GM21619 (cell line): ENCODE results near the gene NR2C1.

Experiments
- ATAC-seq: cut with Tn5 transposase; IDR thresholded peaks from one replicate; pipeline ENCODE4 v1.9.1; 2021; ENCODE audit not compliant: unreplicated experiment

NR2C1 gene

GRCh38 chr12:95085612-95086011 lies 12.2 kb upstream of the NR2C1 start:
- no peak for ATAC-seq

GRCh38 chr12:95083938-95084337 lies 10.5 kb upstream of the NR2C1 start:
- ATAC-seq = no peak

GRCh38 chr12:95083471-95083870 lies 10.1 kb upstream of the NR2C1 start:
- no peak for ATAC-seq

- ATAC-seq = no peak
Measured at GRCh38 chr12:95077341-95077740, 3.9 kb upstream of the NR2C1 start.

- no peak for ATAC-seq
Measured at GRCh38 chr12:95074766-95075165, 1.3 kb upstream of the NR2C1 start.

GRCh38 chr12:95073698-95074520 lies 491 bp upstream of the NR2C1 start:
- ATAC-seq = no peak

- ATAC-seq = no peak
Measured at GRCh38 chr12:95070378-95070777, 3.0 kb downstream of the NR2C1 start.

- ATAC-seq = no peak
Measured at GRCh38 chr12:95066091-95066855, 7.1 kb downstream of the NR2C1 start.

GRCh38 chr12:95060951-95061350 lies 12.5 kb downstream of the NR2C1 start:
- no peak for ATAC-seq

GRCh38 chr12:95059984-95060383 lies 13.4 kb downstream of the NR2C1 start:
- ATAC-seq = no peak

- no peak for ATAC-seq
Measured at GRCh38 chr12:95057424-95057823, 16.0 kb downstream of the NR2C1 start.

- ATAC-seq = no peak
Measured at GRCh38 chr12:95055057-95055456, 18.4 kb downstream of the NR2C1 start.

- no peak for ATAC-seq
Measured at GRCh38 chr12:95054206-95054605, 19.2 kb downstream of the NR2C1 start.

- ATAC-seq = no peak
Measured at GRCh38 chr12:95051241-95051640, 22.2 kb downstream of the NR2C1 start.

- no peak for ATAC-seq
Measured at GRCh38 chr12:95037906-95038305, 35.5 kb downstream of the NR2C1 start.

GRCh38 chr12:95034750-95035149 lies 38.7 kb downstream of the NR2C1 start:
- ATAC-seq = no peak

- no peak for ATAC-seq
Measured at GRCh38 chr12:95022477-95022876, 50.9 kb downstream of the NR2C1 start.

- no peak for ATAC-seq
Measured at GRCh38 chr12:95017482-95017881, 55.9 kb downstream of the NR2C1 start.

- ATAC-seq = no peak
Measured at GRCh38 chr12:95016120-95016519, 57.3 kb downstream of the NR2C1 start.

- no peak for ATAC-seq
Measured at GRCh38 chr12:95014554-95014953, 58.9 kb downstream of the NR2C1 start.

GRCh38 chr12:95006206-95006605 lies 67.2 kb downstream of the NR2C1 start:
- no peak for ATAC-seq

GRCh38 chr12:95004610-95005009 lies 68.8 kb downstream of the NR2C1 start:
- ATAC-seq = no peak
